SU-DHL-6 (cell line): Measurements from ENCODE around the gene AOAH.

Source experiments
- H2AFZ ChIP-seq: fragments of 200-600 bp; sonication (generic); 2 replicates; pipeline ENCODE4 v1.6.1; 2014; ENCODE audit warnings: low read depth, mild to moderate bottlenecking, moderate library complexity, mixed read lengths, antibody characterized with exemption, low read length; ENCODE audit not compliant: severe bottlenecking
- H3F3A ChIP-seq: fragments of 200-600 bp; shearing (Covaris generic); 2 replicates; pipeline ENCODE4 v1.6.0; 2016; ENCODE audit warnings: antibody characterized with exemption, mild to moderate bottlenecking; ENCODE audit not compliant: insufficient read depth
- H3K27ac ChIP-seq: fragments of 200-600 bp; sonication (generic); 2 replicates; pipeline ENCODE4 v1.5.1; 2016; ENCODE audit warnings: low read depth, mild to moderate bottlenecking, low read length, moderate library complexity, mixed read lengths
- H3K27me3 ChIP-seq: fragments of 200-600 bp; sonication (generic), shearing (Covaris generic); 2 replicates; pipeline ENCODE4 v1.6.0; 2014; ENCODE audit warnings: mild to moderate bottlenecking, low read length
- H3K36me3 ChIP-seq: fragments of 200-600 bp; sonication (generic); 2 replicates; pipeline ENCODE4 v1.6.1; 2014; ENCODE audit warnings: mild to moderate bottlenecking, low read length, mixed read lengths
- H3K4me2 ChIP-seq: fragments of 300-600, 200-600 bp; shearing (Covaris generic), sonication (generic); 2 replicates; pipeline ENCODE4 v1.6.0; 2014; ENCODE audit warnings: low read length, low read depth, mild to moderate bottlenecking; ENCODE audit not compliant: poor library complexity, severe bottlenecking
- H3K4me3 ChIP-seq: fragments of 200-600 bp; sonication (generic); 2 replicates; pipeline ENCODE4 v1.5.1; 2014; ENCODE audit warnings: antibody characterized with exemption, low read length, mild to moderate bottlenecking, mixed read lengths; ENCODE audit not compliant: insufficient read depth, poor library complexity, severe bottlenecking
- H3K79me2 ChIP-seq: fragments of 200-600 bp; sonication (generic); 2 replicates; pipeline ENCODE4 v1.6.1; 2014; ENCODE audit warnings: mild to moderate bottlenecking, low read length, moderate library complexity; ENCODE audit not compliant: insufficient read depth
- H3K9ac ChIP-seq: fragments of 200-600 bp; sonication (generic); 2 replicates; pipeline ENCODE4 v1.7.0; 2014; ENCODE audit warnings: mild to moderate bottlenecking, low read length
- H3K9me2 ChIP-seq: fragments of 200-600 bp; sonication (generic); replicated peaks from 2 replicates; pipeline ENCODE4 v1.6.1; 2014; ENCODE audit warnings: low read length; ENCODE audit not compliant: insufficient read depth
- H3K9me3 ChIP-seq: fragments of 200-600 bp; sonication (generic); 2 replicates; pipeline ENCODE4 v1.6.1; 2014; ENCODE audit warnings: low read length, mixed read lengths; ENCODE audit not compliant: insufficient read depth
- H4K20me1 ChIP-seq: fragments of 200-600 bp; sonication (generic); 2 replicates; pipeline ENCODE4 v1.6.1; 2014; ENCODE audit warnings: low read depth, mild to moderate bottlenecking, antibody characterized with exemption, low read length, moderate library complexity, mixed read lengths
- EZH2phosphoT487 ChIP-seq: fragments of 200-600 bp; sonication (generic), shearing (Covaris generic); conservative IDR thresholded peaks from 2 replicates; pipeline ENCODE4 v1.6.1; 2018; ENCODE audit warnings: mild to moderate bottlenecking, antibody characterized with exemption, low read length, moderate library complexity, mixed read lengths
- TF ChIP-seq, protein P1 (sequence below): fragments of 200-600 bp; sonication (generic); IDR thresholded peaks from one replicate; pipeline ENCODE4 v1.5.1; 2017; ENCODE audit warnings: antibody characterized with exemption, mild to moderate bottlenecking, low read length, moderate library complexity; ENCODE audit not compliant: insufficient read depth, poor library complexity, severe bottlenecking

Gene AOAH

DNA sequence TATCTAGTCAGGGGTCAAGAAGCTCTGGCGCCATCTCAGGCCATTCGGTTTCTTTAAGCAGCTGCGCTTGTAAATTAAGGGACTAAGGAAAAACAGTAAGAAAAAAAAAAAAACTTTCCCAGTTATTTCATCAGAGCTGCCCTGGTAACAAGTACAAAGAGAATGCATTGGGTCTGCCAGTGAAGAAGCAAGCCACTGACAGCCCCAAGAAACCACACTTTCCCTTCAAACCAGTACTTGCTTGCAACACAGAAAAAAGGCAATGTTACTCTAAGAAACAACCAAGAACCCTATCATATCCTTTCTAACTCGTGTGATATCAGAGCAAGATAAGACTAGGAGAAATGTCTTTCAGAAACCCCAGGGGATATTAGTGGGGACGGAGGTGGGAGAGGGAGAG lies 40.6 kb upstream of the AOAH start:
- H3K79me2 ChIP-seq = no peaks in the 10 kb centered on the region
- H3K4me3 ChIP-seq = no peak overlapping the region
- TF ChIP-seq EZH2phosphoT487 = no peak
- TF ChIP-seq, protein P1, sequence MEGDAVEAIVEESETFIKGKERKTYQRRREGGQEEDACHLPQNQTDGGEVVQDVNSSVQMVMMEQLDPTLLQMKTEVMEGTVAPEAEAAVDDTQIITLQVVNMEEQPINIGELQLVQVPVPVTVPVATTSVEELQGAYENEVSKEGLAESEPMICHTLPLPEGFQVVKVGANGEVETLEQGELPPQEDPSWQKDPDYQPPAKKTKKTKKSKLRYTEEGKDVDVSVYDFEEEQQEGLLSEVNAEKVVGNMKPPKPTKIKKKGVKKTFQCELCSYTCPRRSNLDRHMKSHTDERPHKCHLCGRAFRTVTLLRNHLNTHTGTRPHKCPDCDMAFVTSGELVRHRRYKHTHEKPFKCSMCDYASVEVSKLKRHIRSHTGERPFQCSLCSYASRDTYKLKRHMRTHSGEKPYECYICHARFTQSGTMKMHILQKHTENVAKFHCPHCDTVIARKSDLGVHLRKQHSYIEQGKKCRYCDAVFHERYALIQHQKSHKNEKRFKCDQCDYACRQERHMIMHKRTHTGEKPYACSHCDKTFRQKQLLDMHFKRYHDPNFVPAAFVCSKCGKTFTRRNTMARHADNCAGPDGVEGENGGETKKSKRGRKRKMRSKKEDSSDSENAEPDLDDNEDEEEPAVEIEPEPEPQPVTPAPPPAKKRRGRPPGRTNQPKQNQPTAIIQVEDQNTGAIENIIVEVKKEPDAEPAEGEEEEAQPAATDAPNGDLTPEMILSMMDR = no peak
- no peaks in the 10 kb centered on the region for H3K9me2 ChIP-seq
- no peaks in the 10 kb centered on the region for H3F3A ChIP-seq
- H3K27ac ChIP-seq = no peak overlapping the region
- no peak overlapping the region for H2AFZ ChIP-seq
- no peak overlapping the region for H3K9ac ChIP-seq
- no peaks in the 10 kb centered on the region for H3K27me3 ChIP-seq
- H4K20me1 ChIP-seq = no peaks in the 10 kb centered on the region
- H3K36me3 ChIP-seq = no peaks in the 10 kb centered on the region
- no peaks in the 10 kb centered on the region for H3K9me3 ChIP-seq
- H3K4me2 ChIP-seq = no peak overlapping the region

DNA sequence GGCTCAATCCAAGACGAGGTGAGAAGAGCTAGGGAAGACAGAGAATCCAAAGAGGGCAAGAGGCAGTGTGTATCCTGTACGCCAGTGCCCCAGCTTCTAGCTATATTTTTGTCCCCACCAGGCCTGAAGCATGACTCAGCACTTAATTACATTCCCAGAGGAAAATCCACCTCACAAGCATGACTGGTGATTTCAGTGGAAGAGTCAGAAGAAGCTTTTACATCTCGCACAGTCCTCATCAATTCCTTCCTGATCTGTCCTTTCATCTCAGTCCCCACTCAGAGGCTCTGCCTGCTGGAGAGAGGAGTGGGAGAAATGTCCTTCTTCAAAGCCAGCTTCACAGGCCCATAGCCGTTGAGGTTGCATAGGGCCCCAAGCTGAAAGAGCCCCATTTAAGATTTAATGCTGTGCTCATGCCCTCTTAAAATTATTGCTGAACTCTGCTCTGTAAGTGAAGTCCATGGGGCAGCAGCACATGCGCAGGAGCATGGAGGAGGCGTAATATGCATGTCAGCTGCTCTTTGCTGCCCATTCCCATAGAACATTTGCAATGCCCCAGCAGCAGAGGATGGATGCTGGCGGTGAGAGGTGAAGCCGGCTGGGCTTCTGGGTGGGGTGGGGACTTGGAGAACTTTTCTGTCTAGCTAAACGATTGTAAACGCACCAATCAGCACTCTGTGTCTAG lies 39.0 kb upstream of the AOAH start:
- Histone ChIP-seq H3K27me3 (no peaks in the 10 kb centered on the region), H3K9me3 (no peaks in the 10 kb centered on the region), H3K27ac (no peak overlapping the region), H4K20me1 (no peaks in the 10 kb centered on the region), H3K9ac (no peak overlapping the region), H3K4me3 (no peak overlapping the region), H2AFZ (no peak overlapping the region), H3F3A (no peaks in the 10 kb centered on the region), H3K9me2 (no peaks in the 10 kb centered on the region), H3K36me3 (no peaks in the 10 kb centered on the region), H3K79me2 (no peaks in the 10 kb centered on the region), H3K4me2 (no peak overlapping the region)
- TF ChIP-seq, protein P1 = no peak
- TF ChIP-seq EZH2phosphoT487 = no peak

DNA sequence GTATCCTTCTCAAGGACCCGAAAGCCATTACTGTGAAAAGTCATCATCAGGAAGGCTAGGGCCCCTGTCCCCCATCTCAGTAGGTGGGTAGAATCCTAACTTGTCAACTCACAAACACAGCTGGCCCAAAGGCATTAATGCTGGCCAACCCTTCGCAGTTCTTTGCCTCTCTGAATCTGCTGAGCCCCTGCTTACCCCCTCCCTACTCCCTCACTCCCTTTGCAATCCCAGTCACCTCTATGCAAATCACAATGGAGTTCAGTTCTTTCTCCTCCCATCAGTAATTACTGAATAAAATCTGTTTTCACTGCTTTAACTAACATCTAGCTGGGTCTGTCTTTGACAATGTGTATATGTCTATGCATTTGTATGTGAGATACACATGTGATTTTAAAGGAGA lies 38.1 kb upstream of the AOAH start:
- no peak for TF ChIP-seq EZH2phosphoT487
- TF ChIP-seq, protein P1 = no peak
- no peaks in the 10 kb centered on the region for H4K20me1 ChIP-seq
- H3F3A ChIP-seq = no peaks in the 10 kb centered on the region
- H3K27me3 ChIP-seq = no peaks in the 10 kb centered on the region
- no peak overlapping the region for H3K27ac ChIP-seq
- H3K9ac ChIP-seq = no peak overlapping the region
- H3K4me2 ChIP-seq = no peak overlapping the region
- no peaks in the 10 kb centered on the region for H3K9me3 ChIP-seq
- no peaks in the 10 kb centered on the region for H3K9me2 ChIP-seq
- H3K36me3 ChIP-seq = no peaks in the 10 kb centered on the region
- no peak overlapping the region for H2AFZ ChIP-seq
- no peaks in the 10 kb centered on the region for H3K79me2 ChIP-seq
- no peak overlapping the region for H3K4me3 ChIP-seq

DNA sequence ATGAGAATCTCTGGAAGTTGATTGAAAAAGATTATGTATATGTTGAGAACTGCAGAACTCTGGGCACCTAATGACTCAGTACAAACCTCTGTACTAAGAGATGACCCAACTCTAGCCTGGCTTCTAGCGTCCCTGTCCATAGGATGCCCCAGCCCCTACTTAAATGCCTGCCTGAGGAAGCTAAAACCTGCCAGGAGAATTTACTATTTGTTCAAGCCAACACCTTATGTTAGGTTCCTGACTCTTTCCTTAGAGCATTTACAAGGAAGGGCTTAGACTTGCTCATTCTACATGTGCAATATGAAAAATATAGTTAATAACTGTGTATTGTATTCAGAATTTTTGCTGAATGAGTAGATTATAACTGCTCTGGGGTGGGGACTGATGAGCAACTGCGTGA lies 37.5 kb upstream of the AOAH start:
- H3K9ac ChIP-seq = no peak overlapping the region
- no peak for TF ChIP-seq EZH2phosphoT487
- TF ChIP-seq, protein P1 = no peak

More for the DNA sequence above, 37.5 kb upstream of the AOAH start:
- H3K27ac ChIP-seq = no peak overlapping the region
- no peaks in the 10 kb centered on the region for H3K27me3 ChIP-seq
- no peaks in the 10 kb centered on the region for H3K36me3 ChIP-seq
- H3K4me2 ChIP-seq = no peak overlapping the region
- no peaks in the 10 kb centered on the region for H4K20me1 ChIP-seq
- no peaks in the 10 kb centered on the region for H3K9me3 ChIP-seq
- H3F3A ChIP-seq = no peaks in the 10 kb centered on the region
- no peak overlapping the region for H3K4me3 ChIP-seq
- H3K79me2 ChIP-seq = no peaks in the 10 kb centered on the region
- no peaks in the 10 kb centered on the region for H3K9me2 ChIP-seq
- no peak overlapping the region for H2AFZ ChIP-seq
